IPS DF 4.7 (cell line): Measurements from ENCODE around the gene PSD2.

Experiments used
- DNase-seq: peaks from one replicate; pipeline ENCODE4 v3.0.0-alpha.2; 2013; ENCODE audit warnings: low spot score; ENCODE audit errors: extremely low read depth

Gene PSD2

GRCh38 chr5:139854029-139854605, 58.5 kb downstream of the PSD2 start:
- DNase-seq, result no peak

GRCh38 chr5:139854953-139855352, 59.3 kb downstream of the PSD2 start:
- DNase-seq, result no peak

GRCh38 chr5:139855451-139855850, 59.8 kb downstream of the PSD2 start:
- no peak for DNase-seq

- DNase-seq, result no peak
Measured at GRCh38 chr5:139855946-139856540, 60.4 kb downstream of the PSD2 start.

GRCh38 chr5:139856714-139857113, 61.1 kb downstream of the PSD2 start:
- no peak for DNase-seq

GRCh38 chr5:139859013-139859412, 63.4 kb downstream of the PSD2 start:
- no peak for DNase-seq

- no peak for DNase-seq
Measured at GRCh38 chr5:139861021-139861888, 65.6 kb downstream of the PSD2 start.

GRCh38 chr5:139861889-139862207, 66.2 kb downstream of the PSD2 start:
- no peak for DNase-seq

GRCh38 chr5:139862313-139862712, 66.7 kb downstream of the PSD2 start:
- no peak for DNase-seq

GRCh38 chr5:139862803-139863202, 67.2 kb downstream of the PSD2 start:
- no peak for DNase-seq

GRCh38 chr5:139863361-139863760, 67.8 kb downstream of the PSD2 start:
- DNase-seq, result no peak

GRCh38 chr5:139863855-139864558, 68.4 kb downstream of the PSD2 start:
- no peak for DNase-seq

- no peak for DNase-seq
Measured at GRCh38 chr5:139864716-139865483, 69.3 kb downstream of the PSD2 start.

GRCh38 chr5:139867109-139867508, 71.5 kb downstream of the PSD2 start:
- no peak for DNase-seq

- no peak for DNase-seq
Measured at GRCh38 chr5:139867581-139867980, 72.0 kb downstream of the PSD2 start.

- DNase-seq, result no peak
Measured at GRCh38 chr5:139869042-139869790, 73.6 kb downstream of the PSD2 start.

- no peak for DNase-seq
Measured at GRCh38 chr5:139870677-139871076, 75.1 kb downstream of the PSD2 start.

- no peak for DNase-seq
Measured at GRCh38 chr5:139871614-139872013, 76.0 kb downstream of the PSD2 start.

GRCh38 chr5:139872052-139872766, 76.6 kb downstream of the PSD2 start:
- no peak for DNase-seq
